Hepatocyte (in vitro differentiated cells): ENCODE data around the gene RABL6. TPM values are rescaled to one million over a fixed set of nuclear protein-coding genes. Genes with fewer than 3 reads are reported as not detected.
"Not testable (repeated sequence)": the region's sequence is repeated elsewhere in the genome, so short reads cannot be mapped to it uniquely, and the experiment has no call there.

Experiments used
- DNase-seq: peaks from one replicate; pipeline ENCODE4 v3.0.0-alpha.2; 2016; ENCODE audit warnings: low spot score
- H2AFZ ChIP-seq: fragments of 200-600 bp; sonication (generic); 2 replicates; pipeline ENCODE4 v1.6.0; 2016; ENCODE audit warnings: antibody characterized with exemption, mild to moderate bottlenecking
- H3K27ac ChIP-seq: fragments of 200-600 bp; sonication (generic); 2 replicates; pipeline ENCODE4 v1.5.1; 2016; ENCODE audit warnings: mild to moderate bottlenecking
- H3K27me3 ChIP-seq: fragments of 200-600 bp; sonication (generic); 2 replicates; pipeline ENCODE4 v1.6.1; 2016
- H3K36me3 ChIP-seq: fragments of 200-600 bp; sonication (generic); replicated peaks from 2 replicates; pipeline ENCODE4 v1.5.1; 2016; ENCODE audit warnings: low read depth; ENCODE audit not compliant: insufficient read depth
- H3K4me1 ChIP-seq: fragments of 200-600 bp; sonication (generic); 2 replicates; pipeline ENCODE4 v1.5.1; 2016; ENCODE audit warnings: mild to moderate bottlenecking, moderate library complexity; ENCODE audit not compliant: insufficient read depth
- H3K4me2 ChIP-seq: fragments of 200-600 bp; sonication (generic); 2 replicates; pipeline ENCODE4 v1.6.0; 2016
- H3K4me3 ChIP-seq: fragments of 200-600 bp; sonication (generic); 2 replicates; pipeline ENCODE4 v1.5.1; 2016; ENCODE audit warnings: mild to moderate bottlenecking
- H3K79me2 ChIP-seq: fragments of 200-600 bp; sonication (generic); 2 replicates; pipeline ENCODE4 v1.6.0; 2017; ENCODE audit warnings: mild to moderate bottlenecking
- H3K9me2 ChIP-seq: fragments of 200-600 bp; sonication (generic); replicated peaks from 2 replicates; pipeline ENCODE4 v1.6.0; 2017; ENCODE audit warnings: mild to moderate bottlenecking; ENCODE audit not compliant: insufficient read depth
- H3K9me3 ChIP-seq: fragments of 200-600 bp; sonication (generic); 2 replicates; pipeline ENCODE4 v1.5.1; 2016; ENCODE audit warnings: low read depth, mild to moderate bottlenecking
- H4K20me1 ChIP-seq: fragments of 200-600 bp; sonication (generic); 2 replicates; pipeline ENCODE4 v1.6.0; 2016; ENCODE audit warnings: mild to moderate bottlenecking; ENCODE audit not compliant: insufficient read depth, poor library complexity, severe bottlenecking
- EZH2 ChIP-seq: fragments of 200-600 bp; sonication (generic); IDR thresholded peaks from 2 replicates; pipeline ENCODE4 v1.6.1; 2016; ENCODE audit warnings: antibody characterized with exemption, mild to moderate bottlenecking, borderline replicate concordance
- EZH2phosphoT487 ChIP-seq: fragments of 200-600 bp; sonication (generic); IDR thresholded peaks from one replicate; pipeline ENCODE4 v1.6.1; 2018; ENCODE audit warnings: antibody characterized with exemption, mild to moderate bottlenecking, low read depth, moderate library complexity; ENCODE audit not compliant: unreplicated experiment, severe bottlenecking
- WGBS: methylation state at CpG from one replicate; pipeline ENCODE4 v1.1.6; 2016; ENCODE audit warnings: low lambda C conversion rate; ENCODE audit errors: missing lambda C conversion rate; 5-methylcytosine and 5-hydroxymethylcytosine counted together
- polyA plus RNA-seq: library from polyadenylated mRNA; unstranded; fragments of >200 nt; fragmentation: Nextera tagmentation; extraction: Ambion mirVana; gene quantifications from 2 replicates; pipeline ENCODE4 v1.2.1, GENCODE V29; 2016
- total RNA-seq: library from RNA; depleted of rRNA; stranded (reverse); fragments of >200 nt; gene quantifications from 2 replicates; pipeline ENCODE4 v1.2.3, GENCODE V29; 2014
- TF ChIP-seq, protein P1 (sequence below): fragments of 200-600 bp; sonication (generic); IDR thresholded peaks from 2 replicates; pipeline ENCODE4 v1.5.1; 2016; ENCODE audit warnings: antibody characterized with exemption, mild to moderate bottlenecking; ENCODE audit not compliant: poor library complexity

The RABL6 gene
- total and polyA plus RNA-seq, 2 experiments from 2014 or later, result 72.3 to 103 TPM

DNA sequence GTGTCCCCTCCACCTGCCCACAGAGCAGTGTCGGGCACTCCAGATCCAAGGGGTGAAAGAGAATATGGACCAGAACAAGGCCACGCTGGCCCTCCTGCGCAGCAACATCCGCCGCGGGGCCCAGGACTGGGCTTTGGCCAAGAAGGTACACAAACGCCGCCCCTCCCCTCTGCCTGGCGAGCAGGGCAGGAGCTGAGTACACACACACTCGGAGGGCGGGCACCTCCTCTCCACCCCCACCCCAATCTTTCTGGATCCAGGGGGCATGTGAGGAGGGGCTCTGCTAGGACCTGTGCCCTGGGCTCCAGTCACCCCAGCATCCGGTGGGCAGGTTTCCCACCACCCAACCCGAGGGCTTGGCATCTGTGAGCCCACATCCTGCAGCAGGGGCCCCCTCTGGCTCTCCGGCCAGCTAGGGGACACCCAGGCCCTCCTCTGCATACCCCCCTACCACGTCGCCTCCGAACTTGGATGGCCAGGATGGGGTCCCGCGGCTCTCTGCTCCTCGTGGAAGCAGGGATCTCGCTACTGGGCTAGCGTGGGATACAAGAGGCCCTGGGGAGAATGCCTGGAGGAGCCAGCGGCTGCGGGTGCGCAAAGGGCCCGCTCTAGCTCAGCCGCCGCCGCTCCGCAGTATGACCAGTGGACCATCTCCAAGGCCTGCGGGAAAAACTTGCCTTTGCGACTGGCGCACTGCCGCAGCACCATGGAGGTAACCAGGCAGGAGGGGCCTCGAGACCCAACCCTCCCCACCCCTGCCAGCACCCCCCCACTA lies 8.5 kb upstream of the RABL6 start:
- WGBS, result 35% methylated on average over 31 of the region's 35 CpGs

DNA sequence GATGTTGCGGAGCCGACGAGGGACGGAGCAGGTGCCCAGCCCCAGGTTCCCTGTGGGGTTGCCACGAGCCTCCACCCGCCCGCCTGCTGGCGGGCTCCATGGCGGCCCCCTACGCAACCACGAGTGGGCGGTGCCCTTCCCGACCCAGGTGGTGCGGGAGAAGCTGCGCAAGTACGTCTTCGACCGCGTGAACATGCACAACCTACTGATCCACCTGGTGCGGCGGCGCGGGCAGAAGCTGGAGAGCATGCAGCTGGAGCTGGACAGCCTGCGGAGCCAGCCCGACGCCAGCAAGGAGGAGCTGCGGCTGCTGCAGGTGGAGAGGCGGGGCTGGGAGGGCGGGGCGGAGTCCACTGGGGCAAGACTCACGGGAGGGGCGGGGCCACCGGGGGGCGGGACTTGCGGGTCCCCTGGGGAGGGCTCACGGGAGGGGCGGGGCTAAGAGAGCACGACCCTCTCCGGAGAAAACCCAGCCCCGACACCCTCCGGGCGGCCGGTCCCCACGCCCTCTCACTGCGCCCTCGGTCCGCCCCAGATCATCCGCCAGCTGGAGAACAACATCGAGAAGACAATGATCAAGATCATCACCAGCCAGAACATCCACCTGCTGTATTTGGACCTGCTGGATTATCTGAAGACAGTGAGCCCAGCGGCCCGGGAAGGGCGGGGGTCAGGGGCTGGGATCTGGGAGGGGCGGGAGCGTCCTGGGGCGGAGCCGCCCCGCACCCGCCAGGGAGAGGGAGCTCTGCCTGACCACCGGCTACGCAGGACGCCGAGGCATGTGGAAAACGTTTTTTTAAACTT lies 7.7 kb upstream of the RABL6 start:
- Histone ChIP-seq H3K36me3 (no peaks in the 10 kb centered on the region), H3K9me3 (no peaks in the 10 kb centered on the region), H4K20me1 (no peaks in the 10 kb centered on the region), H3K4me2 (peak overlapping the region; percentile 87), H2AFZ (no peak overlapping the region), H3K9me2 (no peaks in the 10 kb centered on the region), H3K4me3 (peak overlapping the region; percentile 45), H3K4me1 (peaks cover 46% of the 10 kb centered on the region), H3K79me2 (peaks cover 19% of the 10 kb centered on the region), H3K27me3 (no peaks in the 10 kb centered on the region), H3K27ac (peak overlapping the region; percentile 97)
- WGBS, result under 1% methylated on average over 45 of the region's 63 CpGs
- TF ChIP-seq EZH2, result no peak
- TF ChIP-seq EZH2phosphoT487, result no peak
- TF ChIP-seq, protein P1, sequence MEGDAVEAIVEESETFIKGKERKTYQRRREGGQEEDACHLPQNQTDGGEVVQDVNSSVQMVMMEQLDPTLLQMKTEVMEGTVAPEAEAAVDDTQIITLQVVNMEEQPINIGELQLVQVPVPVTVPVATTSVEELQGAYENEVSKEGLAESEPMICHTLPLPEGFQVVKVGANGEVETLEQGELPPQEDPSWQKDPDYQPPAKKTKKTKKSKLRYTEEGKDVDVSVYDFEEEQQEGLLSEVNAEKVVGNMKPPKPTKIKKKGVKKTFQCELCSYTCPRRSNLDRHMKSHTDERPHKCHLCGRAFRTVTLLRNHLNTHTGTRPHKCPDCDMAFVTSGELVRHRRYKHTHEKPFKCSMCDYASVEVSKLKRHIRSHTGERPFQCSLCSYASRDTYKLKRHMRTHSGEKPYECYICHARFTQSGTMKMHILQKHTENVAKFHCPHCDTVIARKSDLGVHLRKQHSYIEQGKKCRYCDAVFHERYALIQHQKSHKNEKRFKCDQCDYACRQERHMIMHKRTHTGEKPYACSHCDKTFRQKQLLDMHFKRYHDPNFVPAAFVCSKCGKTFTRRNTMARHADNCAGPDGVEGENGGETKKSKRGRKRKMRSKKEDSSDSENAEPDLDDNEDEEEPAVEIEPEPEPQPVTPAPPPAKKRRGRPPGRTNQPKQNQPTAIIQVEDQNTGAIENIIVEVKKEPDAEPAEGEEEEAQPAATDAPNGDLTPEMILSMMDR, result no peak
- DNase-seq, result peak; percentile 97

More for the DNA sequence above, 8.5 kb upstream of the RABL6 start:
- peak overlapping the region; percentile 97 for H3K27ac ChIP-seq
- peak; percentile 79 for DNase-seq
- H2AFZ ChIP-seq, result no peak overlapping the region
- H3K79me2 ChIP-seq, result peaks cover 25% of the 10 kb centered on the region
- H3K9me3 ChIP-seq, result no peaks in the 10 kb centered on the region
- H3K4me1 ChIP-seq, result peaks cover 49% of the 10 kb centered on the region
- H3K4me3 ChIP-seq, result peak overlapping the region; percentile 29
- no peaks in the 10 kb centered on the region for H3K36me3 ChIP-seq
- no peak for TF ChIP-seq EZH2
- TF ChIP-seq EZH2phosphoT487, result no peak
- TF ChIP-seq, protein P1, result no peak
- no peaks in the 10 kb centered on the region for H3K27me3 ChIP-seq
- H3K4me2 ChIP-seq, result peak overlapping the region; percentile 87
- H4K20me1 ChIP-seq, result no peaks in the 10 kb centered on the region
- no peaks in the 10 kb centered on the region for H3K9me2 ChIP-seq

DNA sequence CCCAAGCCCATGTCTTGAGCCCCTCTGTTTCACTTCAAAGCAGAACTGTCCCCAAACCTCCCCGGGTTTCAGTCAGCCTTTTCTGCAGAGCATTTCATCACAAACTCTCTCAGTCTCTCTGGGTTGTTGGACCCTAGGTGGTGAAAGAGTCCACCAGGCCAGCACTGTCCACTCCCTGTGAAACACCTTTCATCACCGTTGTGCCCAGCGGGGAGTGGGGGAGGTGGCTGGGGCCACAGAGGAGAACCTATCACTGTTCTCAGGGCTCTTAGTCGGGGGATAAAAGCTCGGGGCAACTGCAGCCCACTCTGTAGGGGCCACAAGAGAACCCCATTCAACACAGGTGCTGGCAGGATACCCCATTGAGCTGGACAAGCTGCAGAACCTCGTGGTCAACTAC lies 5.4 kb upstream of the RABL6 start:
- Histone ChIP-seq H3K4me2 (no peak overlapping the region), H3K27ac (no peak overlapping the region), H3K4me3 (no peak overlapping the region), H3K9me2 (no peaks in the 10 kb centered on the region), H3K36me3 (no peaks in the 10 kb centered on the region), H4K20me1 (no peaks in the 10 kb centered on the region), H3K27me3 (no peaks in the 10 kb centered on the region), H2AFZ (no peak overlapping the region), H3K79me2 (peaks cover 31% of the 10 kb centered on the region), H3K9me3 (no peaks in the 10 kb centered on the region), H3K4me1 (peaks cover 43% of the 10 kb centered on the region)
- WGBS, result 95% methylated on average over 6 of the region's 6 CpGs
- no peak for DNase-seq
- TF ChIP-seq, protein P1, result no peak
- no peak for TF ChIP-seq EZH2phosphoT487
- no peak for TF ChIP-seq EZH2

DNA sequence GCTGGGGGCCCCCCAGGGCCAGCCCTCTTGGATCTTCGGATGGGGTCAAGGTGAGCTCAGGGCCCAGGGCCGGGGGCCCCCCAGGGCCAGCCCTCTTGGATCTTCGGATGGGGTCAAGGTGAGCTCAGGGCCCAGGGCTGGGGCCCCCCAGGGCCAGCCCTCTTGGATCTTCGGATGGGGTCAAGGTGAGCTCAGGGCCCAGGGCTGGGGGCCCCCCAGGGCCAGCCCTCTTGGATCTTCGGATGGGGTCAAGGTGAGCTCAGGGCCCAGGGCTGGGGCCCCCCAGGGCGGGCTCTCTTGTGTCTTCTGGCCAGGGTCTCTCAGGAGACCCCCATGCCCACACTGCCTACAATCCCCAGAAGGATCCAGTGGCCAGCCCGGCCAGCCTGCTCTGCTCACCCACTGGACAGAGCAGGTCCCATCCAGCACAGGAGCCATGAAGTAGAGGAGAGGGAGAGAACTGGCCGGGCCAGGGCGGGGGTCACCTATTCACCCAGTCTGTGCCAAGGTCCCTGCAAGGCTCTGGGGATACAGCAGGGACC lies 4.7 kb upstream of the RABL6 start:
- 100% methylated on average over 6 of the region's 9 CpGs for WGBS
- not testable (repeated sequence) for H3K36me3 ChIP-seq, H3K27me3 ChIP-seq, H4K20me1 ChIP-seq, H3K9me2 ChIP-seq, H2AFZ ChIP-seq, H3K27ac ChIP-seq, H3K4me2 ChIP-seq, DNase-seq, H3K4me3 ChIP-seq, H3K9me3 ChIP-seq
- Histone ChIP-seq H3K4me1 (peaks cover 35% of the 10 kb centered on the region), H3K79me2 (peaks cover 30% of the 10 kb centered on the region)
